ENCODE measurements around the gene NFYC.

DNA sequence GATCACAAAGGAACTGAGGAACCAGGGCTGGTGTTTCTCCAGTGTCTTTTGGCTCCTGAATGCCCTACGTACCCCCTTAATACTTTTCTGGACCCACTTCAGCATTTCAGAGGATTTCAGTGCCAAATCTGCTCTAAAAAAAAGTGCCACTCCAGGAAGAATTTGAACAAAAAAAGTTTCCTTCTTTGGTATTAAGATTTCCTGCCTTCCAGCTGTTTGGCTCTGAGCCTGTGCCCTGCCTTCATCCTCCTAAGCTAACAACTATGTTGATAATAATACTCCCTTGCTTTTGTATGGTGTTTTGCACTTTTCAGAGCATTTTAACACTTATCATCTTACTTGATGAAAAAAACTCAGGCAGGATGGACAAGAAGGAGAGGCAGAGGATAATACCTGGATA lies 15.0 kb upstream of the NFYC start:
- TF ChIP-seq, protein P1, sequence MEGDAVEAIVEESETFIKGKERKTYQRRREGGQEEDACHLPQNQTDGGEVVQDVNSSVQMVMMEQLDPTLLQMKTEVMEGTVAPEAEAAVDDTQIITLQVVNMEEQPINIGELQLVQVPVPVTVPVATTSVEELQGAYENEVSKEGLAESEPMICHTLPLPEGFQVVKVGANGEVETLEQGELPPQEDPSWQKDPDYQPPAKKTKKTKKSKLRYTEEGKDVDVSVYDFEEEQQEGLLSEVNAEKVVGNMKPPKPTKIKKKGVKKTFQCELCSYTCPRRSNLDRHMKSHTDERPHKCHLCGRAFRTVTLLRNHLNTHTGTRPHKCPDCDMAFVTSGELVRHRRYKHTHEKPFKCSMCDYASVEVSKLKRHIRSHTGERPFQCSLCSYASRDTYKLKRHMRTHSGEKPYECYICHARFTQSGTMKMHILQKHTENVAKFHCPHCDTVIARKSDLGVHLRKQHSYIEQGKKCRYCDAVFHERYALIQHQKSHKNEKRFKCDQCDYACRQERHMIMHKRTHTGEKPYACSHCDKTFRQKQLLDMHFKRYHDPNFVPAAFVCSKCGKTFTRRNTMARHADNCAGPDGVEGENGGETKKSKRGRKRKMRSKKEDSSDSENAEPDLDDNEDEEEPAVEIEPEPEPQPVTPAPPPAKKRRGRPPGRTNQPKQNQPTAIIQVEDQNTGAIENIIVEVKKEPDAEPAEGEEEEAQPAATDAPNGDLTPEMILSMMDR (conservative IDR thresholded peaks at IDR 0.05; ENCODE audit: low read depth, low read length): no peak
- TF ChIP-seq EZH2 (IDR thresholded peaks at IDR 0.05; ENCODE audit: borderline replicate concordance, low read depth, low read length, poor library complexity, severe bottlenecking): no peak
